ENCODE data around the gene LRRC23. TPM values are rescaled to one million over a fixed set of nuclear protein-coding genes. Genes with fewer than 3 reads are reported as not detected.

LRRC23 gene
- total and polyA plus RNA-seq, 2 experiments from 2014 or later: 2.4 to 9.1 TPM

- Histone ChIP-seq H4K20me1 (replicated peaks; ENCODE audit: insufficient read depth) (peaks cover 32% of the 10 kb centered on the region), H3K4me1 (ENCODE audit: insufficient read depth) (peaks cover 50% of the 10 kb centered on the region), H3K27me3 (ENCODE audit: insufficient read depth) (no peaks in the 10 kb centered on the region), H3K4me2 (peak within 1 kb of the TSS; percentile 100), H2AFZ (peak within 1 kb of the TSS; percentile 83; the same call in 1 of the 2 replicates), H3K4me3 (peak within 1 kb of the TSS; percentile 97), H3K9me2 (ENCODE audit: insufficient read depth) (no peaks in the 10 kb centered on the region), H3K36me3 (ENCODE audit: insufficient read depth) (peaks cover 22% of the 10 kb centered on the region), H3K79me2 (replicated peaks; ENCODE audit: insufficient read depth) (peaks cover 26% of the 10 kb centered on the region), H3K27ac (ENCODE audit: low read depth) (peak within 1 kb of the TSS; percentile 85), H3F3A (replicated peaks; ENCODE audit: low read depth) (peaks cover 58% of the 10 kb centered on the region)
- Mint-ChIP-seq H3K27ac (peak within 1 kb of the TSS; percentile 95), H3K4me3 (peak within 1 kb of the TSS; percentile 94), H3K36me3 (ENCODE audit: low read depth) (peaks cover 75% of the 10 kb centered on the region), H3K27me3 (ENCODE audit: insufficient read depth, low read depth, poor library complexity) (peaks cover 49% of the 10 kb centered on the region), H3K4me1 (peaks cover 54% of the 10 kb centered on the region), H3K9me3 (no peaks in the 10 kb centered on the region; the same call in 1 of the 3 replicates)
- TF ChIP-seq CTCF (conservative IDR thresholded peaks at IDR 0.05; ENCODE audit: low read depth in 2 of 2) (no peak), ETS1 (IDR thresholded peaks at IDR 0.05) (no peak), EZH2phosphoT487 (IDR thresholded peaks at IDR 0.05; ENCODE audit: unreplicated experiment) (no peak), NANOG (IDR thresholded peaks at IDR 0.05; ENCODE audit: borderline replicate concordance) (no peak), REST (IDR thresholded peaks at IDR 0.05; ENCODE audit: unreplicated experiment) (peak; percentile 5), STAT1 (IDR thresholded peaks at IDR 0.05; ENCODE audit: unreplicated experiment) (no peak), ZNF114 (CRISPR knock-in tag; IDR thresholded peaks at IDR 0.05) (no peak), POLR2AphosphoS5 (IDR thresholded peaks at IDR 0.05; ENCODE audit: low read depth) (peak; percentile 98), ZNF462 (CRISPR knock-in tag; IDR thresholded peaks at IDR 0.05) (no peak), CREB1 (CRISPR knock-in tag; IDR thresholded peaks at IDR 0.05; ENCODE audit: low read depth) (0 out of 2 replicates have a peak, but pooled peaks have one; percentile 22), ZNF331 (CRISPR knock-in tag; IDR thresholded peaks at IDR 0.05; ENCODE audit: low read depth) (no peak), JUNB (IDR thresholded peaks at IDR 0.05; ENCODE audit: unreplicated experiment) (no peak), EZH2 (IDR thresholded peaks at IDR 0.05; ENCODE audit: low read depth, unreplicated experiment) (no peak)
- ATAC-seq (peak; percentile 47), DNase-seq (ENCODE audit: low spot score) (peak; percentile 85)
These were observed 37.0 kb upstream of the LRRC23 start, which contains the start of gene TPI1 for GRCh38 chr12:6867413-6868210. TPI1 (plus strand) TSS chr12:6867531; CDS start chr12:6867567, 36 bp downstream.

Measured in GM23338 (cell line).